ENCODE results near the gene CBX3. TPM values are rescaled to one million over a fixed set of nuclear protein-coding genes. Genes with fewer than 3 reads are reported as not detected.
"Not testable (repeated sequence)": the region's sequence is repeated elsewhere in the genome, so short reads cannot be mapped to it uniquely, and the experiment has no call there.

CBX3 gene
- total and polyA plus RNA-seq, 10 of the 15 experiments (the other 5 are each of a cell fraction or from before 2014, with no cell fraction given), result 153 to 307 (median 225) TPM

DNA sequence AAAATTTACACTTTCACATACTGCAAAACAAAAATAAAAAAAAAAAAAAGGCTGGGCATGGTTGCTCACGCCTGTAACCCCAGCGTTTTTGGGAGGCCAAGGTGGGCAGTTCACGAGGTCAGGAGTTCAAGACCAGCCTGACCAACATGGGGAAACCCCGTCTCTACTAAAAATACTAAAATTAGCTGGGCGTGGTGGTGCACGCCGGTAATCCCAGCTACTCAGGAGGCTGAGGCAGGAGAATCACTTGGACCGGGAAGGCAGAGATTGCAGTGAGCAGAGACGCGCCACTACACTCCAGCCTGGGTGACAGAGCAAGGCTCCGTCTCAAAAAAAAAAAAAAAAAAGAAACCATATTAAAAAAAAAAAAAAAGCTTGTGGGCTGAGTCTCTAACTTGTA, 6.8 kb upstream of the CBX3 start:
- not testable (repeated sequence) for FAIRE-seq; H4K20me1 ChIP-seq (ENCODE audit: control insufficient read depth, insufficient read depth); DNase-seq (ENCODE audit: low read depth, low spot score); H2AFZ ChIP-seq (ENCODE audit: control insufficient read depth, low read depth, low read length); BruUV-seq (replicated peaks); H3K27ac ChIP-seq (ENCODE audit: control insufficient read depth, insufficient read depth); H3K27me3 ChIP-seq (replicated peaks in 1 of 2; ENCODE audit: control insufficient read depth in 2 of 2, insufficient read depth in 2 of 2, low read length in 1 of 2); H3K9me3 ChIP-seq (replicated peaks; ENCODE audit: control insufficient read depth, insufficient read depth, low read length); H3K9ac ChIP-seq (ENCODE audit: control insufficient read depth, insufficient read depth, low read length)
- ChIA-PET SMC1A (ENCODE audit: uncharacterized antibody, unreplicated experiment) (interaction anchor here (0.9 to 11.0 kb wide), 12 partner anchors 6 to 175 kb away, joined by 3 to 198 read pairs (median 14); partner anchors contain the start of gene NFE2L3), RAD21 (ENCODE audit: unreplicated experiment) (interaction anchor here (0.7 to 12.7 kb wide), 11 partner anchors 9 to 1724 kb away, joined by 3 to 164 read pairs (median 7); partner anchors contain the start of gene NFE2L3), POLR2A (interaction anchor here (0.6 to 12.7 kb wide), 12 partner anchors 10 to 301 kb away, joined by 3 to 206 read pairs (median 4); partner anchors contain the start of gene NFE2L3), CTCF (interaction anchor here (0.6 to 13.1 kb wide), 12 partner anchors 10 to 1096 kb away, joined by 3 to 203 read pairs (median 5); partner anchors contain the start of gene NFE2L3)
- peak; percentile 3 for ATAC-seq
- H3K79me2 ChIP-seq (ENCODE audit: control insufficient read depth, insufficient read depth, low read length), result peaks cover 94% of the 10 kb centered on the region
- 14% methylated on average over 10 of the region's 11 CpGs for WGBS (ENCODE audit: insufficient coverage, insufficient replicate concordance, low lambda C conversion rate, missing lambda C conversion rate)
- intact Hi-C loops (cut with micrococcal nuclease; ENCODE audit: unreplicated experiment), result loop anchor here (5.0 kb wide), 1 partner anchor 302 kb away; no protein-coding TSS in a partner anchor
- H3K36me3 ChIP-seq (ENCODE audit: control insufficient read depth in 2 of 2, insufficient read depth in 2 of 2, low read length in 1 of 2), result peaks cover 7 to 57% of the 10 kb centered on the region in 2 experiments
- peaks cover 25% of the 10 kb centered on the region for H3K4me1 ChIP-seq (ENCODE audit: control insufficient read depth, insufficient read depth, low read length)
- H3K4me3 ChIP-seq, result peak overlapping the region; percentile 67
- peak overlapping the region; percentile 61 for H3K4me2 ChIP-seq (ENCODE audit: control insufficient read depth, insufficient read depth)
- in situ Hi-C loops (cut with MboI), result loop anchor here (5.0 to 10.0 kb wide), 4 partner anchors 102 to 302 kb away; no protein-coding TSS in a partner anchor
- TF ChIP-seq NR2F1 (conservative IDR thresholded peaks at IDR 0.05), result peak; percentile 62
- TF ChIP-seq ZNF384 (IDR thresholded peaks at IDR 0.05; ENCODE audit: borderline replicate concordance, low read depth, low read length), result 0 out of 2 replicates have a peak, but pooled peaks have one; percentile 47
- peak; percentile 39; the same call in 1 of the 2 replicates for TF ChIP-seq POLR2AphosphoS5 (IDR thresholded peaks at IDR 0.05; ENCODE audit: low read length)

DNA sequence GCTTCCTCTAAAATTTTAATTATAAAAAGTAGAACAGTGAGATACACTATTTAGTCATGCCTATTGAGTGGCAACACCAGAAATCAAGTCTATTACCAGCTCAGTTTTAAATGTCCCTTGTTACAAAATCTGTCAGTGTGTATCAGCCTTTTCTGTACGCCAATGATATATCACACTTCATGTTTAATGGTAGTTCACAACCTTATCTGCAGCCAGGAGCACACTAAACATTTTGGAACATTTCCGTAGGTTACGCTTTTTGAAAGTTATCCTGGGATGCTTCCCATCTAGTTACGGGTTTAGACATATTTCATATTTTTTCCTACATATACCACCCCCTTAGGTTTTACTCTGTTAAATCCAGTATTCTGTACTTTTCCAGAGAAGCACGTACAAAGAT, 6.4 kb upstream of the CBX3 start:
- H3K79me2 ChIP-seq (ENCODE audit: control insufficient read depth, insufficient read depth, low read length), result peaks cover 97% of the 10 kb centered on the region
- RAD21 ChIA-PET (ENCODE audit: unreplicated experiment), result interaction anchor here (0.7 to 12.7 kb wide), 10 partner anchors 9 to 1723 kb away, joined by 3 to 164 read pairs (median 6); partner anchors contain the start of gene NFE2L3
- TF ChIP-seq BACH1 (IDR thresholded peaks at IDR 0.05; ENCODE audit: borderline replicate concordance) (peak; percentile 51; the same call in 1 of the 2 replicates), YBX1 (IDR thresholded peaks at IDR 0.05) (no peak), BMI1 (IDR thresholded peaks at IDR 0.05; ENCODE audit: borderline replicate concordance) (0 out of 2 replicates have a peak, but pooled peaks have one; percentile 17), IKZF1 (conservative IDR thresholded peaks at IDR 0.05) (no peak), POLR2AphosphoS2 (IDR thresholded peaks at IDR 0.05; ENCODE audit: low read depth, low read length) (peak; percentile 50; the same call in 1 of the 2 replicates), ETV6 (conservative IDR thresholded peaks at IDR 0.05 in 1 of 2, IDR thresholded peaks at IDR 0.05 in 1 of 2; ENCODE audit: borderline replicate concordance in 1 of 2, low read depth in 1 of 2) (no peak), ZNF274 (IDR thresholded peaks at IDR 0.05; ENCODE audit: insufficient read depth, insufficient read length) (no peak), SRF (IDR thresholded peaks at IDR 0.05; ENCODE audit: low read depth in 2 of 2, low read length in 2 of 2) (no peak), IKZF2 (IDR thresholded peaks at IDR 0.05) (no peak), POLR2AphosphoS5 (IDR thresholded peaks at IDR 0.05; ENCODE audit: low read length) (0 out of 2 replicates have a peak, but pooled peaks have one; percentile 32)
- H3K4me2 ChIP-seq (ENCODE audit: control insufficient read depth, insufficient read depth), result peak overlapping the region; percentile 70
- BruUV-seq (replicated peaks), result no TSS peak
- peaks cover 25% of the 10 kb centered on the region for H3K4me1 ChIP-seq (ENCODE audit: control insufficient read depth, insufficient read depth, low read length)
- in situ Hi-C loops (cut with MboI), result loop anchor here (5.0 to 10.0 kb wide), 3 partner anchors 170 to 303 kb away; no protein-coding TSS in a partner anchor
- no peak overlapping the region for H3K27ac ChIP-seq (ENCODE audit: control insufficient read depth, insufficient read depth)
- FAIRE-seq (no peak), ATAC-seq (no peak; the same call in 2 of the 3 replicates), DNase-seq (ENCODE audit: low read depth, low spot score) (no peak)
- H4K20me1 ChIP-seq (ENCODE audit: control insufficient read depth, insufficient read depth), result peaks cover 8% of the 10 kb centered on the region
- H3K9ac ChIP-seq (ENCODE audit: control insufficient read depth, insufficient read depth, low read length), result no peak overlapping the region
- no peaks in the 10 kb centered on the region; the same call in 2 of the 3 replicates for H3K9me3 ChIP-seq (replicated peaks; ENCODE audit: control insufficient read depth, insufficient read depth, low read length)
- no peaks in the 10 kb centered on the region for H3K27me3 ChIP-seq (replicated peaks in 1 of 2; ENCODE audit: control insufficient read depth in 2 of 2, insufficient read depth in 2 of 2, low read length in 1 of 2)
- H3K4me3 ChIP-seq, result peak overlapping the region; percentile 67
- SMC1A ChIA-PET (ENCODE audit: uncharacterized antibody, unreplicated experiment), result interaction anchor here (0.9 to 11.0 kb wide), 12 partner anchors 7 to 175 kb away, joined by 3 to 198 read pairs (median 14); partner anchors contain the start of gene NFE2L3
- 33% methylated on average over 5 of the region's 5 CpGs for WGBS (ENCODE audit: insufficient coverage, insufficient replicate concordance, low lambda C conversion rate, missing lambda C conversion rate)
- H3K36me3 ChIP-seq (ENCODE audit: control insufficient read depth in 2 of 2, insufficient read depth in 2 of 2, low read length in 1 of 2), result peaks cover 7 to 53% of the 10 kb centered on the region in 2 experiments
- POLR2A ChIA-PET, result interaction anchor here (0.6 to 12.7 kb wide), 12 partner anchors 10 to 302 kb away, joined by 3 to 206 read pairs (median 4); partner anchors contain the start of gene NFE2L3
- no peak overlapping the region for H2AFZ ChIP-seq (ENCODE audit: control insufficient read depth, low read depth, low read length)
- CTCF ChIA-PET, result interaction anchor here (0.6 to 13.1 kb wide), 9 partner anchors 10 to 636 kb away, joined by 3 to 203 read pairs (median 6); partner anchors contain the start of gene NFE2L3
- intact Hi-C loops (cut with micrococcal nuclease; ENCODE audit: unreplicated experiment), result no loop called here

Measured in GM12878 (cell line).